Left kidney (tissue), 2 donors: ENCODE measurements around the gene SRF. TPM values are rescaled to one million over a fixed set of nuclear protein-coding genes. Genes with fewer than 3 reads are reported as not detected.

Experiments used
- DNase-seq: peaks from one replicate; pipeline ENCODE4 v3.0.0-alpha.2; 2013
- polyA plus RNA-seq: library from polyadenylated mRNA; unstranded; fragments of 120-200 nt; gene quantifications from one replicate; pipeline ENCODE4 v1.2.1, GENCODE V29; 2013; ENCODE audit not compliant: insufficient read length

The SRF gene
- polyA plus RNA-seq, 1 donor = 28.2 TPM

DNA sequence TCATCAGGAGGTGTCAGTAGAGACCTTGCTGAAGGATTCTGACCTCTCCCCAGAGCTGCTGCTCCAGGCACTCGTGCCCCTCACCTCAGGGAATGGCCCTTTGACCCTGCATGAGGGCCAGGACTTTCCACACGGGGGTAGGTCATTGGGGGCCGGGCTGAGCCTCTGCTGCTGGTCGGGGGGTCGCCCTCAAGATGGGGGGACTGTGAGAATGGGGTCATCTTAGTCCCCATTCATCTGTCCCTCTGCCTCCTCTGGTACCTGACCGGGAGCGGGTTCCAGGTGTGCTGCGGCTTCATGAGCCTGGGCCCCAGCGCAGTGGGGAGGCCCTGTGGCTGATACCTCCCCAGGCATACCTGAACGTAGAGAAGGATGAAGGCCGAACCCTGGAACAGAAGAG, 42.4 kb downstream of the SRF start:
- no peak for DNase-seq

DNA sequence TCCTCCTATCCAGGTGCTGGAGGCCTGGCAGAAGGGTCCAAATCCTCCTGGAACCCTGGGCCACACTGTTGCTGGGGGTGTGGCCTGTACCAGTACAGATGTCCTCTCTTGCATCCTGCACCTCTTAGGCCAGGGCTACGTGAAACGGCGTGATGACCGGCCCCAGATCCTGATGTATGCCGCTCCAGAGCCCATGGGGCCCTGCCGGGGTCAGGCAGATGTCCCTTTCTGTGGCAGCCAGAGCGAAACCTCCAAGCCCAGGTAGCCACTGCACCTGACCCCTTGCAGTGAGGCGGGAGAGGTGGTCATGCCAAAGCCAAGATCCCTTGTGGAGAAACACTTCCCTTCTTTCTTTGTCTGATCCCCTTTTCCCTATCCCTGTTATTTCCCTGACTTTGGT, 44.0 kb downstream of the SRF start:
- no peak for DNase-seq

DNA sequence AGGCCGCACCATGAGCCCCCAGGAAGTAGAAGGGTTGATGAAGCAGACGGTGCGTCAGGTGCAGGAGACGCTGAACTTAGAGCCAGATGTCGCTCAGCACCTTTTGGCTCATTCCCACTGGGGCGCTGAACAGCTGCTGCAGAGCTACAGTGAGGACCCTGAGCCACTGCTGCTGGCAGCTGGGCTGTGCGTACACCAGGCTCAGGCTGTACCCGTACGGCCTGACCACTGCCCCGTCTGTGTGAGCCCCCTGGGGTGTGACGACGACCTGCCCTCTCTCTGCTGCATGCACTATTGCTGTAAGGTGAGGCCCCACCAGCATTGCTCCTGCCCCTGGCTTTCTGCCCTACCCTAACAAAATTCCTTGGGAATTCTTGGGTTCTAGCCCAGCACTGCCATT, 45.1 kb downstream of the SRF start:
- DNase-seq = no peak

DNA sequence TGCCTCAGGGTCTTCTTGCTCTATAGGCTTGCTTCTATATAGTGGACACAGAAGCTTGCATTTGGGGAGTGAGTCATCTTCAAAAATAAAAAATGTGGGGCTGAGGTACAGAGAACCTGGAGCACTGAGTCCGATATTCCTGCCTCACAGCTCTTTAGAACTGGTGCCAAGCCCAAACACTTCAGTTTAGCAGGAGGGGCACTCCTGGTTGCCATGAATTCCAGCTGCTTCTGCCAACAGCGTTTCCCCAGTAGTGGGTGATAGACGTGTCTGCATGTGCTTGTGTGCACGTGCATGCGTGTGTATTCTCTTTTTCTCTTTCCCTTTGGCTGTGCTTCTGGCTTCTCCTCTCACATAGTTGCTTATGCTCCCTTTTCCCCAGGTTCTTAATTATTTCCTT, 46.3 kb downstream of the SRF start:
- no peak for DNase-seq

DNA sequence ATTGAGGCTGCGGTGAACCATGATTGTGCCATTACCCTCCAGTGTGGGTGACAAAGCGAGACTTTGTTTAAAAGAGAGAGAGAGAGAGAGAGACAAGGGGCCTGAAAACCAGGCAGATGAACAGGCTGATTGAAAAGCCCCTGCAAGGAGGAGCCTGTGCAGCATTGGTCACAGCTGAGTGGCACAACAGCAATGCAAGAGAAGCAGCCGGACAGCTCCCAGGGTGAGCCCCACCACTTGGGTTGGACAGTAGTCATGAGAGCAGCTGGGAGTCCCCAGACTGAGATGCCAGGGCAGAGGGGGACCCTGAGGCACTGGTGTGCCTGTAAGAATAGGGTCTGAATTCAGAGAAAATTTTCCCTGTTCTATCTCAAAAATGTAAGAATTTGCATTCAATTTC, 48.0 kb downstream of the SRF start:
- no peak for DNase-seq

DNA sequence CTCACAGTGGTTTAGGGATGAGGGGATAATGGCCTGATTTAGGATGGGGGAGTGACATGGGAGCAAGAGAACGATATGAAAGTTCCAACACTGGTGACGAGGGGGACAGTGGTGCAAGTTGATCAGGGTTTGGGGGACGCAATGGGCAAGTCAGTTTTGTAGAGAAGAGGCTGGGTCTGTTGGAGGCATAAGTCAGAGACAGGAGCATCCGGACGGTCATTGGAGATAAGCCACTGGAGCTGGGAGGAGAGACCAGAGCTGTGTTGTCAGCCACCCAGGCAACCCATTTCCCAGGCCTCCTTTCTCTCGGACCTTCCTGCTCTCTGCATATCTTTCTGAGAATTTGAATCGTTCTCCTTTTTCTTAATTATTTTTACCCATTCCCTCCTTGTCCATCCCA, 48.7 kb downstream of the SRF start:
- no peak for DNase-seq

DNA sequence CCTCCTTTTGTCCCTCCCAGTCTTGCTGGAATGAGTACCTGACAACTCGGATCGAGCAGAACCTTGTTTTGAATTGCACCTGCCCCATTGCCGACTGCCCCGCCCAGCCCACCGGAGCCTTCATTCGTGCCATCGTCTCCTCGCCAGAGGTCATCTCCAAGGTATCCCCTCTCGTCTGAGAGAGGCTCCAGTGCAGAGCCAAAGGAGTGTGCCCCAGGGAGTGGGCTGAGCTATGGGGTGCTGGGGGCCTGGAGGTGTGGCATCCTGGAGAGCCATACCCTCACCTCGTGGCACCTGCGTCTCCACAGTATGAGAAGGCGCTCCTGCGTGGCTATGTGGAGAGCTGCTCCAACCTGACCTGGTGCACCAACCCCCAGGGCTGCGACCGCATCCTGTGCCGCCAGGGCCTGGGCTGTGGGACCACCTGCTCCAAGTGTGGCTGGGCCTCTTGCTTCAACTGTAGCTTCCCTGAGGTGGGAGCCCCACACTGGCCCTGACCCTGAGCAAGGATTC, 49.4 kb downstream of the SRF start:
- DNase-seq = no peak

DNA sequence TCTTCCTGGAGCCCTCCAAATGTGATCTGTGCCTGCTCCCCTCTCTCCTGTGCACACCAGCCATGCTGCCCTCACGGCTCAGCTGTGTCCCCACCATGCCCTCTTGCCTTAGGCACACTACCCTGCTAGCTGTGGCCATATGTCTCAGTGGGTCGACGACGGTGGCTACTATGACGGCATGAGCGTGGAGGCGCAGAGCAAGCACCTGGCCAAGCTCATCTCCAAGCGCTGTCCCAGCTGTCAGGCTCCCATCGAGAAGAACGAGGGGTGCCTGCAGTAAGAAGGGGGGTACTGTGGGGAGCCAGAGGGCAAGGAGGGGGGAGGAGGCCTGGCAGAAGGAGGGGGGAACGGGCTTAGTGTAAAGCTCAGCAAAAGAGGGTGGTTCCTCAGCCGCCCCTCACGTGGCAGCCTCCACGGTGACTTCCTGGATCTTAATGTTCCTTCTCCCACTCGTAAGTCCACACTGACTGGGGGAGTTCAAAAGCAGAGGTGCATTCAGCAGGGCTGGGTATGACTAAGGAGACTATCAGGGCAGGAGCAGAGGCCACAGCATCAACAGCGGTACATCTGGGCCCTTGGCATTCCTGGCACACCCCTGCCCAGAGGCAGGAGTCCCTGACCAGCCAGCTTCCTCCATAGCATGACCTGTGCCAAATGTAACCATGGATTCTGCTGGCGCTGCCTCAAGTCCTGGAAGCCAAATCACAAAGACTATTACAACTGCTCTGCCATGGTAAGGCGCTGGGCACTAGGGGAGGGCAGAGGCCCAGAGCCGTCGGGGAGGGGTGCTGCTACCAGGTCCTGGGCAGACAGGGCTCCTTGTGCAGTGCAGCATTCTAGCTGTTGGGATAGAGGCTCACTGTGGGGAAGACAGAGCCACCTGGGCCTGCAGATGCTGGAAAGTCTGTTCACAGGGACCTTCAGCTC, 50.2 kb downstream of the SRF start:
- no peak for DNase-seq

DNA sequence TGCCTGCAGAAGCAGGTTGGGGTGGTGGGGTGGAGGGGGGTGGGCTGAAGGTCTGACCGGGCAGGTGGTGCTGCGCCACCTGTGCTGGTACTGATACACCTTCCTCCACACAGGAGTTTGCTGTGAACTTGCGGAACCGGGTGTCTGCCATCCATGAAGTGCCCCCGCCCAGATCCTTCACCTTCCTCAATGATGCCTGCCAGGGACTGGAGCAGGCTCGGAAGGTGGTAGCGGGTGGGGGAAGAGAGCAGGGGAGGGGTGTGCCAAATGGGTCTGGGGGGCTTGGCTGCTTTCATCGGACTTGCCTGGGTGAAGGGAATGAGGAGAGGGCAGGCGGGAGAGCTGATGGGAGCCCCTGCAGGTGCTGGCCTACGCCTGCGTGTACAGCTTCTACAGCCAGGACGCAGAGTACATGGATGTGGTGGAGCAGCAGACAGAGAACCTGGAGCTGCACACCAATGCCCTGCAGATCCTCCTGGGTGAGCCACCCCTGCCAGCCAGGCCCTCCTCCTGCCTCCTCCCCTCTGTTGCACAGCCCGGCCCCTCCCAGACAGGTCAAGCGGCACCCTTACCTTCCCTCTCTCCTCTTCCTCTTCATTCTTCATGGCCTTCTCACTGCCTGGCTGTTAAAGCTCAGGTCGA, 51.5 kb downstream of the SRF start:
- no peak for DNase-seq

DNA sequence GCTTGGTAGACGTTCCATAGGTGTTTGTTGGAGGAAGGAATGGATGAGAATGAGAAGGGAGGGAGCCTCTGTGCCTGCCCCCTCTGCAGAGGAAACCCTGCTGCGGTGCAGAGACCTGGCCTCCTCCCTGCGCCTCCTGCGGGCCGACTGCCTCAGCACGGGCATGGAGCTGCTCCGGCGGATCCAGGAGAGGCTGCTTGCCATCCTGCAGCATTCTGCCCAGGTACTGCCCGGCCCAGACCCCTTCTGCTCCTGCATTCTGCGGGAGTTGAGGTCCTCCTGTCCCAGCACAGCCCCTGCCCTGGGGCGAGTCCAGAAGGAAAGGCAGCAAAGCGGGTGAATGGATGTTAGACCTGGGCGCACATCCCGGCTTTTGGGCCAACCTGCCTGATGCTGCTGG, 52.1 kb downstream of the SRF start:
- DNase-seq = no peak

DNA sequence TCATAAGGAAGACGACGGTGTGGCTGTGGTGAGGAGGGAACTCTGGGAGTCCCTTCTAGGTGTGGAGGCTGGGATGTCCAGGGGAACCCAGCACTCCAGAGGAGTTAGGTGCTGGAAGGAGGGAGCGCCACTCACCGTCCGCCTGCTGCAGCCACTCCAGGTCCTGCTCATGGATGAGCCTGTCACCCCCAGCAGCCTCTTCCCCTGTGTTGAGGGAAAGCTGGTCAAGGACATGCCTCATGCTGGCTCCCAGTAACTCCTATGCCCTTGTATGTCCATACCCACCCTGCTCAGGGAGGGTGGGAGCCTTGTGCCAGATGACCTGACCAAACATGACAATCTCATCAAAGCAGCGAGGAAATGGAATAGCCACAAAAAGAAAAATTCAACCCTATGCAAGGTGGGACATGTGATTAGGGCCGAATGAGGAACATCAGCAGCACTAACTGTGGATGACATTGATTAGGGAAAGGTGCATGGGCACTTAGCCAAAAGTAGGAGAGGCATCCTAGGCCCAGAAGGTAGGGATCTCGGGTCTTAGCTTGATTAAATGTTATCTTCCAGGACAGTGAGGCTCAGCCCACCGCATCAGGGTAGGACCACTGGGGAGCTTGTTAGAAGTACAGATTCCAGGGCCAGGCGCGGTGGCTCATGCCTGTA, 55.3 kb downstream of the SRF start:
- no peak for DNase-seq

DNA sequence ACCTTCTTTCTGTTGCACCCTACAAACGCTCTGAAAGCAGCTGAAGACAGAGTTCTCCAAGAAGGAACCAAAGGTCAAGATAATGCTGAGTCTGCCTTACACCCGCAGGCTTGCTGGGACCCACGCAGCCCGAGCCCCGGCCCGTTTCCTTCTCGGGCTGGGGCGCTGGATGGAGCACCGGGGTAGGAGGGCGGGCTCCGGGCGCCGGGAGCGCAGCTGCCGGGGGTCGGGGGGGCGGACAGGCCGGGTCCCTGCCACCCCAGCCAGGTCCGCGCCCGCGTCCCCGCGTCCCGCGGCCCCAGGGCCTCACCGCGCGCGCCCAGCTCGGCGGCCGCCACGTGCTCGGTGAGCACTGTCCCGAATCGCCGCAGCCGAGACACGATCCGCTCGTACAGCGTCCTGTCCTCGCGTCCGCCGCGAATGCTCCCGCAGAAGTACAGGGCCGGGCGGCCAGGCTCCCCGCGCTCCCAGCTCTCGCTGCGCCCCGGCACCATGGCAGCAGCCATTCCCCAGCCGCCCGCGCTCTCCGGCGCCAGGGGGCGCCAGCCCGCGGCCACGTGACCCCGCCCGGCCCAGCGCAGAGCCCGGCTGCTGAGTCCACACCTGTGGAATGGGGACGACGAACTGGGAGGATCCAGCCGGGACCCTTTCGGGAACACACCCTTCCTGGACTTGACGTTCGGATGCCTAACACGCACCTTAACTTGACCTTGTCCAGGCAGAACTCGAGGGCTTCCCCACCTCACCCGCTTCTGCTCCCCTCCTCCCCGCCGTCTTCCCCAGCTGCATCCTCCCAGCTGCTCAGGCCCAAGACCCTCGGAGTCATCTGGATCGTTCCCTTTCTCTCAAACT, 58.1 kb downstream of the SRF start, which contains the start of gene DNPH1:
Gene DNPH1 (minus strand): TSS at position 531 of the 852 bp plus-strand sequence. CDS start 25 bp downstream, at position 506.
- peak; percentile 76 for DNase-seq

DNA sequence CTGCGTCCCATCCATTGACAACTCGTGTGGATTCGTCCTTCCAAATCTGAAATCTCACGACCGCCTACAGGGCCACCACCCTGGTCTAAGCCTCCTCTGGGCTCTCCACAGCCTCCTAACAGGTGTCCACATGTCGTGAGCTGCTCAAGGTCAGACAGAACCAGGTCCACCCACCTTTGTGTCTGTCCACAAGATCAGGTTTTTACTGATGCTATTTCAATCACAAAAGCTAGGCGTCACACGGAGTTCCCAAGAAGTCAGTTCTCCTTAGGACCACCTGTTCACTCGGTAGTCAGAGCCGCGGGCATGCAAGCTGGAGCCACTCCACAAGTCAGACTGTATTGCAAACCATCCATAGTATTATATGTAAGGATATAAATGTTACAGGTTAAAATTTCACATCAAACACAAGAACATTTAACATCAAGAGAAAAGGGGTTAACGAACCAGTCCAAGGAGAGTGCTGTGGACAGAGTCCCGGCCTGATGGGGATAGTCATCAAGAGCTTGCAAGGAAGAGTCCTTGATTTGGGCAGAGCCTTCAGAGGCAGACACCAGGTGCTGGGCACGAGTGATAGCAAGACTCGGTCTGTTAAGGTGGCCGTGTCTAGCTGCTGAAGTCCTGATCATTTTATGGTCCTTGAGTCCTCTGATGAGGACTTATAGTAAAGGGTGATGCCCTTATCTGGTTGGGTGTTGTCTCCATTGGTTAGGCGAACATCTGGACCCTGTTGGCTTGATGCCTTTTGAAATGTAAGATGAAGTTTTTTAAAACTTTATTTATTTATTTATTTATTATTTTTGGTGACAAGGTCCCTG, 58.9 kb downstream of the SRF start:
- DNase-seq = no peak

DNA sequence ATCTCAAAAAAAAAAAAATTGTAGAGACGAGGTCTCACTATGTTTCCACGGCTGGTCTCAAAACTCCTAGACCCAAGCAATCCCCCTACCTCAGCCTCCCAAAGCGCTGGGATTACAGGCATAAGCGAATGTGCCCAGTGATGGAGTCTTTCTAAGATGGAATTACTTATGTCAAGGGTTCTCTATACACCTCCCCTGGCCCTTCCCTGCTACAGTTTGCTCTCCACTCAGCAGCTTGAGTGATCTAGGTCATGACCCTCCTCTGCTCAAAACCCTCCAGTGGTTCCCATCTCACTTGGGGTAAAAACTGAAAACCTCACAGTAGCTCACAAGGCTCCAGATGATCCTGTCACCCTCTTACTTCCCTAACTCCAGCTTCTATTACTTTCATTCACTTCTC, 60.0 kb downstream of the SRF start:
- no peak for DNase-seq

Other genes starting within 250 kb of the SRF start
- 58.0 TPM for gene CNPY3, start 241.8 kb upstream of the SRF start, polyA plus RNA-seq
- gene GNMT, start 210.5 kb upstream of the SRF start, polyA plus RNA-seq = 2.1 TPM
- gene PEX6, start 192.1 kb upstream of the SRF start, polyA plus RNA-seq = 18.2 TPM
- 72.5 TPM for gene PPP2R5D, start 186.7 kb upstream of the SRF start, polyA plus RNA-seq
- gene MEA1, start 157.3 kb upstream of the SRF start, polyA plus RNA-seq = 76.7 TPM
- 85.4 TPM for gene KLHDC3, start 157.0 kb upstream of the SRF start, polyA plus RNA-seq
- 63.6 TPM for gene RRP36, start 149.6 kb upstream of the SRF start, polyA plus RNA-seq
- 49.7 TPM for gene CUL7, start 117.4 kb upstream of the SRF start, polyA plus RNA-seq
- 53.2 TPM for gene MRPL2, start 111.8 kb upstream of the SRF start, polyA plus RNA-seq
- 72.4 TPM for gene KLC4, start 111.6 kb upstream of the SRF start, polyA plus RNA-seq
- gene PTK7, start 95.0 kb upstream of the SRF start, polyA plus RNA-seq = 213 TPM
- 44.3 TPM for gene CUL9, start 10.9 kb downstream of the SRF start, polyA plus RNA-seq
- gene DNPH1, start 58.2 kb downstream of the SRF start, polyA plus RNA-seq = 44.3 TPM
- 0.37 TPM for gene TTBK1, start 72.2 kb downstream of the SRF start, polyA plus RNA-seq
- gene SLC22A7, start 127.0 kb downstream of the SRF start, polyA plus RNA-seq = 1.2 TPM
- 7.3 TPM for gene CRIP3, start 137.6 kb downstream of the SRF start, polyA plus RNA-seq
- 38.1 TPM for gene ZNF318, start 198.4 kb downstream of the SRF start, polyA plus RNA-seq